Smooth muscle cell of the brain vasculature (primary cell): Measurements from ENCODE around the gene GALNT8.

Experiments used
- DNase-seq: peaks from one replicate; pipeline ENCODE4 v3.0.0-alpha.2; 2012; ENCODE audit warnings: low read depth, low spot score

The GALNT8 gene

GRCh38 chr12:4796694-4797482 is 76.7 kb downstream of the GALNT8 start:
- no peak for DNase-seq

- DNase-seq, result no peak
These were observed 80.4 kb downstream of the GALNT8 start for GRCh38 chr12:4800555-4800954.

- no peak for DNase-seq
These were observed 82.6 kb downstream of the GALNT8 start for GRCh38 chr12:4802841-4803240.

DNA sequence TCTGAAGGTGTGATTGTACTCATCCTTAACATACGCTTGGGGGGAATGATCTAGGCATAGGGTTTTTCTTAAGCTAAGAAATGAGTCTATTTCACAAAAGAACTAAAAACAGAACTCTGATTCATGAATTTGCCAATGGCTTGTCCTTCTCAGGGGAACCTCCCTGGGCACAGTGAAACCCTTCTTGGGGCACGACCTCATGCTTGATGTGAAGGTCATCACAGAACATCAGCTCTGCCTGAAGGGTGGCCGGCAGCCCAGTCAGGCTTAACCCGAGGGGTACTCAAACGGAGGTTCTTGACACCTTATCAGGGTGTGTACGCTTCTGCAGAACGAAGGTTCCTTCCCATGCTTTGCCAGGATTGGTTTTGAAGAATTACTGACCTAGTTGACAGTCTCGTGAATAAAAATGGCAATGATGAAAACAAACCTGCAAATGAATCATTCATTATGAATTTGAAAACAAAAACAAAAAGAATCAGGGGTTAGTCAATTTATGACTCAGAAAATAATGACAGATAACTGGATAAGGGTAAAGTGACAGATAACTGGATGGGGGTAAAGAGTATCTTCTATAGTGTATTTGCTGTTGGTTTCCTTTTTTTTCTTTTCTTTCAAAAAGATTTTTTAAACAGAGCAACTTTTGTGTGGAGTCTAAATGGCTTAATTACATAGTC is 86.4 kb downstream of the GALNT8 start:
- no peak for DNase-seq

DNA sequence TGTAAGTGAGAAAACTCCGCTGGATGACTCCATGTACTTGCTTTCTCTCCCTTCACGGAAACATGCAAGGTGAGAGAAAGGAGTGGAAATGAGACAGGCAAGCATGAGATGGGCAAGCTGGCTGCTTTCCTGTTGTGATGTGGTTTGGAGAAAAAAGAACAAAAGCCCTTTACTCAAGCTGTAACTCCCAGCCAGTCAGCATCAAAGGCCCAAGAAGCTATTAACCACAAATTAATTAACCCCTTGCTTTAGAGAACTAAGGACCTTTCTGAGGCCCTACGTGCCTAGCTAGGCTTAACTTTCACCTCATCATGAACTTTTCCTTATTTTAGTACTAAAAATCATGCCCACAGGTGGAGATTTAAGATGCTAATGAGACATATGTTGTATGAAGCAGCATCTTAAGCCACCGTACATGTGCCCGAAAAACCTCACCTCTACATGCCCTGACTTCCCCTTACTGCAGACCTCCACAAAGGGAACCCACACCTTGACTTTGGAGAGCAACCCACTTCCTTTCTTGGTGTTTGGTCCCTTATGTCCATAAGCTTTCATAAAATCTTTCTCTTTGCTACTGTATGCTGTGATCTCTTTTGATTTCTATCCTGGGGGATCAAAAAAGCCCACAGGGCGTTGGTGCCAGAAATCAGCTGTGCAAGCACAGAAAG is 87.0 kb downstream of the GALNT8 start:
- DNase-seq, result no peak

GRCh38 chr12:4807813-4808212 is 87.6 kb downstream of the GALNT8 start:
- no peak for DNase-seq

DNA sequence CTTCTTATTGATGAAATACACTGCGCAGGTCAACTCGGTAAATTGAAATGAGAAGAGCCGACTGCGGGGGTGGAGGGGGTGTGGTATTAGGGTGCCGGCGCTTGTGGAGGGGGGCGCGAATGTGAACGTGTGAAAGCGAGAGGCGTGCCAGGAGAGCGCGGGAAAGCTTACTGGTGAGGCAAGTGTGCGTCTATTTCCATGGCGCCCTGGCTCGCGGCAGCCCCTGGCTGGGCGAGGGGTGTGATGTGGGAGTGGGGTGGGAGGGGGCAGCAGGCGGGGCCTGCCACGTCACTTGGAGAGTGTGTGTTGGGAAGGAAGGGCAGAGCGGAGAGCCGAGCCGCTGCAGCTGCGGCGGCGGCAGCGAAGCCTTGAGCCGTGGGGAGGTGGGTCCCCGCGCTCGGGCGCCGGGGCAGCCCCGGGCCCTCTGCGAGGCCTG is 88.8 kb downstream of the GALNT8 start:
- DNase-seq, result no peak

DNA sequence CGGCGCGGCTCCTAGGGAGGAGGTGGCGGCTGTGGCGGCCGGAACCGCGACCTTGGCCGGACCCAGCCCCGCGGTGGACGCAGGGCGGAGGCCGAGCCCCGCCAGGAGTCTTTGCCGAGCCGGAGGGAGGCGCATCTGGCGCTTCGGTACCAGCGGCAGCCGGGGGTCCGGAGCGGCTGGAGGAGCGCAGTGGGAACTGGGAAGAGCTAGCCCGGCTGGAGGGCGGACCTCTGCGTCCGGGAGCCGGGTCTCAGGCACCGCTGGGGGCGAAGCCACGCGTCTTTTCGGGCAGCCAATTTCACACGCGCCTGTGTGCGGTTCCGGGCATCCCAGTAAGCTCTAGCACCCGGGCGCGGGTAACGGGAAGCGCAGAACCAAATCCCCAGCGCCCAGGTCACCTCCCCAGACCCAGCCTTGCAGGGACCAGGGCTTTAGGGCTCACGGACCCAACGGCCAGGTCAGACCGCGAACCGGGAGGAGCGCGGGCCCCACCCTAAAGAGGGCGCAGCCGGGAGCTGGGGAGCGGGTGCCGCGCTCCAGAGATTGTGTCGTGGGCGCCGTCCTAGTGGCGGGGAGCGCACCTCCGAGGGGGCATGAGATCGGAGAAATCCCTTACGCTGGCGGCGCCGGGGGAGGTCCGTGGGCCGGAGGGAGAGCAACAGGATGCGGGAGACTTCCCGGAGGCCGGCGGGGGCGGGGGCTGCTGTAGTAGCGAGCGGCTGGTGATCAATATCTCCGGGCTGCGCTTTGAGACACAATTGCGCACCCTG is 89.4 kb downstream of the GALNT8 start:
- no peak for DNase-seq

DNA sequence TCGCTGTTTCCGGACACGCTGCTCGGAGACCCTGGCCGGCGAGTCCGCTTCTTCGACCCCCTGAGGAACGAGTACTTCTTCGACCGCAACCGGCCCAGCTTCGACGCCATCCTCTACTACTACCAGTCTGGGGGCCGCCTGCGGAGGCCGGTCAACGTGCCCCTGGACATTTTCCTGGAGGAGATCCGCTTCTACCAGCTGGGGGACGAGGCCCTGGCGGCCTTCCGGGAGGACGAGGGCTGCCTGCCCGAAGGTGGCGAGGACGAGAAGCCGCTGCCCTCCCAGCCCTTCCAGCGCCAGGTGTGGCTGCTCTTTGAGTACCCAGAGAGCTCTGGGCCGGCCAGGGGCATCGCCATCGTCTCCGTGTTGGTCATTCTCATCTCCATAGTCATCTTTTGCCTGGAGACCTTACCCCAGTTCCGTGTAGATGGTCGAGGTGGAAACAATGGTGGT is 90.0 kb downstream of the GALNT8 start:
- DNase-seq, result no peak

GRCh38 chr12:4812624-4813327 is 92.6 kb downstream of the GALNT8 start:
- no peak for DNase-seq

DNA sequence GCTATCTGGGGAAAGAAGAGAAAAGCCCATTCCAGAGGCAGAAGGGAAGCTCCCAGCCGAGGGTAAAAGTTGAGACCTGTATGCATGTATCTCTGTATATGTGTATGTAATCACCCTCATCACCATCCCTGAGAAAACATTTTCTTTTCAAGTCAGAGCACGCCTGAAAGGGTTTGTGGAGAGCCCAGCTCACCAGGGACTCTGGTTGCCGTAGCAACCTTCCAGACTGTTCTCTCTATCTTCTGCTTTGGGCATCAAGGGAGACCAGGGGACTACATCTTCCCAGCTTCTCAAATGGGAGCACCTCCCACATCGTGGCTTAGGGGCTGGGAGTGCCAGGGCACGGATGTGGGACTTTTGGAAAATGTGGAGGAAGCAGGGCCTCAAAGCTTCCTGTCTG is 93.5 kb downstream of the GALNT8 start:
- DNase-seq, result no peak

DNA sequence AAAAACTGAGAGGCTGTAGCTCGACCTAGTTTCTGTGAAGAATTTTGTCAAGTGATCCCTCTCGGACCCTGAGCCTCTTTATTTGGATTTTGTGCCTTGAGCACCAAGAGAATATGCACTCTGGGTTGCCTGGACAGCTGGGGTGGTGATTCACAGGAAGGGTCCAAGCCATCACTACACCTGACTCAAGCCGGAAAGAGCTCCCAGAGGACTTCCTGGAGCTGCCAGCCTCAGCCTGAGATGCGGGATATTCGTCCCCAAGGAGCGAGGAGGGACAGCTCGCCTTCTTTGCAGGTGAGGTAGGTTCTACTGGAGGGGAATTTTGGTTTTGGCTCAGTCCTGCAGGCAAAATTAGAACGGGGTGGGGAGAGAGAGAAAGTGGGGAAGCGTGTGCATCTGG is 94.3 kb downstream of the GALNT8 start:
- no peak for DNase-seq

DNA sequence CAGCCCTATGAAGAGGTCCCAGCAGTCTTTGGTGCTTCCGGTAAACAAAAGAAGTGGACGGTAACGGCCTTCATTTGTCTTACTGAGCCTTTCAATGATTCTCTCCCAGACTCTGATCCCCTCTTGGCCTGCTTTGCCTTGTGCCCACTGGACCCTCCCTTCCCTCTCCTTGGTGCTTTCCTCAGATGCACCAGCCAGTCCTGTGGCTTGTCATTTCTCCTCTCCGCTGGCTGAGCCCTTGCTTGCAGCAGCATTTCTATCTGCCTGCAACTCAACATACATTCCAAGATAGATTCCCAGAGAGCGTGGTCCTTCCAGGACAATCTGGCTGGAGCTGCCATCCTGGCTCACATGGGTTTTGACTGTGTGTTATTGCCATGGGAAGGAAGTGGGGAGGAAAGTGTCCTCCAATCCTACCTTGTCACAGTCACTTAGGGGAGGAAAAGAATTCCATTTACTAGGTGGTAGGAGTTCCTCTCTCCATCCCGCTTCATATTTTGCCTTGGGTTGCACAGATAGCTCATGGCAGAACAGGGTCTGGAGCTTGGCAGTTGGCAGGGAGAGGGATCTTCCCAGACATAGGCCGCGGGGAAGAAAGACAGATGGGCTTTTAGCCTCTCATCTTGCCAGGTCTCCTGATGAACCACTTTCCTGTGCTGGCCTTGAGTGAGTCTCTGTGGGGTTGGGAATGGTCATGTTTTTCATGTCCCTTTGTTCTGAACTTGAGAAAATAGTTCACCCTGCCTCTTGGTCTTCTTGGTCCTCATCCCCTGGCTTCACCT is 96.7 kb downstream of the GALNT8 start:
- no peak for DNase-seq

- no peak for DNase-seq
These were observed 97.7 kb downstream of the GALNT8 start for GRCh38 chr12:4817880-4818279.

GRCh38 chr12:4819654-4820053 is 99.5 kb downstream of the GALNT8 start:
- DNase-seq, result no peak

DNA sequence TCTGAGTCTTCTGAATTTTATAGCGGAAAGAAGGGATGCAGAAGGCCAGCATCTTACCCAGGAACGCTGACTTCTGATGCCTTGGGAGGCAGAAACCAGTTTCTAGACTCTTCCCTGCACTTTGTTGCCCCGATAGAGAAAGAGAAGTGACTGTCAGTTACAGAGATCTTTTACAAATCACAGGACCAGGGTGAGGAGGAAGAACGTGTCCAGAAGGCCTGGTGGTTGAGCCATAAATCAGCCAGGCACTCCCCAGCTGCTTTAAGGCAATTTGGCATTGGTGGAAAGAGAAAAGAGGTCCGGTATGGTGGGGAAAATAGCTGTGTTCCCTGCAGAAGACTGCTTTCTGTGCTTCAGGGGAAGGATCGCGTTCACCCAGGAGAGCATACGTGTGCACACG is 100.8 kb downstream of the GALNT8 start:
- no peak for DNase-seq
